NOMO-1 treated with DMSO at 0.1 percent for 48 hours (cell line): ENCODE measurements around the gene MAPK8IP1.

Experiments
- DNase-seq: peaks from one replicate; lab custom pipeline; 2025; ENCODE audit not compliant: unreplicated experiment; lab: John Stamatoyannopoulos, UW

MAPK8IP1 gene

GRCh38 chr11:45859661-45860140 is 25.8 kb upstream of the MAPK8IP1 start:
- no peak for DNase-seq

DNA sequence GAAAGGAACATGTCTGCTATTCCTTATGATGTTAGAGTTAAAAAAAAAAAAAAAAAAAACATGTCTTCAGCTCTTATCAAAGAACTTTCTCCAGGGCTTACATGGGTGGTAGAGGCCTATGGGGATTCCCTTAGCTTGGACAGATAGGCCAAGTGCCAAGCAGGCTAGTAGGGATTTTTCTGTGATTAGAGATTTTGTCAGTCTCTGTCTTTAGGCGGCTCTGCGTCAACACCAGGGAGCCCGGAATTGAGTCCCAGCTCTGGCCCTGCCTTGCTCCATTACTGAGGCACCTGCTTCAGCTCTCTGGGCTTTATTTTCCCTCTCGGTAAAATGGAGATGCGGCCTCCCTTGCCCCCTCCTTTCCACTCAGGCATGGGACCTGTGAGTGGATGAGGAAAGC is 25.1 kb upstream of the MAPK8IP1 start:
- no peak for DNase-seq

GRCh38 chr11:45860764-45861510 is 24.5 kb upstream of the MAPK8IP1 start:
- no peak for DNase-seq

DNA sequence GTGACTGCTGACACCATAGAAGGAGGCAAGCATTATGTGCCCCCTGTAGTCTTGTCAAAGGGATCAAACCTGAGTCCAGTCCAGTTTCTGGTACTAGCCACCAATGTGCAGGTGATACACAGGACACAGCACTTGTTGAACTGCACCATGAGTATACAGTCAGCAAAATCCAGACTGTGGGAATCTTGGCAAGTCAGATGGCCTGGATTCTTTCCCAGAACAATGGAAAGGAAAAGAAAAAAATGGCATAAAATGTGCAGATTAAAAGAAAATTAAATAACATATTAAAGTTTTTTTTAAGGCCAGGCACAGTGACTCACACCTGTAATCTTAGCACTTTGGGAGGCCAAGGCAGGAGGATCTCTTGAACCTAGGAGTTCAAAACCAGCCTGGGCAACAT is 21.4 kb upstream of the MAPK8IP1 start:
- DNase-seq: no peak

DNA sequence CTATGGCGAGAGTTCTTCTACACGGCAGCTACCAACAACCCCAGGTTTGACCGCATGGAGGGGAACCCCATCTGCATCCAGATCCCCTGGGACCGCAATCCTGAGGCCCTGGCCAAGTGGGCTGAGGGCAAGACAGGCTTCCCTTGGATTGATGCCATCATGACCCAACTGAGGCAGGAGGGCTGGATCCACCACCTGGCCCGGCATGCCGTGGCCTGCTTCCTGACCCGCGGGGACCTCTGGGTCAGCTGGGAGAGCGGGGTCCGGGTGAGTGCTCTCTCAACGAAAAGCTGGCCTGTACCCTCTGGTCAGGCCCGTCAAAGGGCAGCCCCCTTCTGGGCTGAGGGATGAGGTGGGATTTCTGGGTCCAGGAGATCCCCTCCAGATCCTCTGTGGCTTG is 15.9 kb upstream of the MAPK8IP1 start:
- DNase-seq: no peak

DNA sequence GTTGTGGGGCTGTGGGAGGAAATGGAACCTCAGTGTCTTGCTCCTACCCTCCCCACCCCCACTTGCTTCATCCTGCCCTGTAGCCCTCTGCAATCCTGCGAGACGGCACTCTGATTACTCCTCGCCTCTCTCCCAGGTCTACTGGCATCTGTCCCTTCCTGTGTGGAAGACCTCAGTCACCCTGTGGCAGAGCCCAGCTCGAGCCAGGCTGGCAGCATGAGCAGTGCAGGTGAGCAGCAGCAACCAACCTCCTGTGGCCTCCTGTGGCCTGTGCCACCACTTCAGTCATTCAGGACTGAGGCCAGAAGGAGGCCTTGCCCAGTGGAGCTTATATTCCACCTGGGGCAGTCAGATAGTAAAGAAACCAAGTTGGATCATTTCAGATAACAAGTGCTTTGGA is 14.7 kb upstream of the MAPK8IP1 start:
- no peak for DNase-seq

DNA sequence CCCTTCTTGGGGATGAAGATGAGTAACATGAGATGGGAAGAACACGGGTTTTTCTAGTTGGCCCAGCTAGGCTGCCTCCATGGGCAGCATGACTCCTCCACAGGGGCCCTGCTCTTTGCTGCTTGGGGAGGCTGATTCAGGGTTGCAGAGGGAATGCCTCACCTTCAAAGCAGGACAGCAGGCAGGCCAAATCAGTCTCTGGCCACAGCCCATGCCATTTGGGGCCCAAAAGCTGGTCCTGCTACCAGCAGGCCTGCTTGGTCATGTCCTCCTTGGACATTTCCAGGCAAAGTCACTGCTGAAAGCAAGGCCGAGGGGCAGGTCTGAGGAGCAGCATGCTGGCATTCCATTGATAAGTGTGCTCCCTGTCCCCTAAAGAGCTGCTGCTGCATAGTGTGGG is 13.8 kb upstream of the MAPK8IP1 start:
- DNase-seq: no peak

DNA sequence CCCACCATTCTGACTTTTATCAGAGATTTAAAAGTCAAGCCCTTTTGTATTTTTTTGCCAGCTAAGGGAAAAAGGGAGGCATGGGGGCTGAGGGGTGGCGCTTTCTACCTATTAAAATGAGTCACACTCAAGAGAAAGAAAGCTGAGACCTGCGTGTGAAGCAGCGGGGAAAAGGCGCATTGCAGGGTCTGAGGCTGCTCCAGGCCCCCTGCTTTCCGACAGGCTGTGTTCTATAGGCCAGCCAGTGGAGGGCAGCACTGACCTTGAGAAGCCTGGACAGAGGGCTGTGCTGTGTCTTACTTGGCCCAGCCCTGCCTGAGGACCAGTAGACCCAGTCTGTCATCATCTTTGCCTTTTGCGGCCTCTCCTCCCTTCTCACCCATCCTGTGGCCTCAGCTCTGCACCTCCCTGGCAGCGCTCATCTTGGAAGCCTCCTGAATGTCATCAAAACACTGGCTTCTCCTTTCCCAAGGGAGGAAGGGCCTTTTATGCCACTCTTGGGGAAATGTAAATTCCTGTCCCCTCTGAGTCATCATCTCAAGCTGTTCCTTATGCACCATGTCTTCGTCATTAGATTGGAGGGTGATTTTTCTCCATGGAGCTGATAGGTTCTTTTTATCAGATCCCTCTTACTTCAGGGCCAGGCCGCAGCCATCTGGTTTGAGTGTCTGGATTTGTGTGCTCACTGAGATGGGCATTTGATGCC is 12.6 kb upstream of the MAPK8IP1 start:
- DNase-seq: peak; percentile 41

DNA sequence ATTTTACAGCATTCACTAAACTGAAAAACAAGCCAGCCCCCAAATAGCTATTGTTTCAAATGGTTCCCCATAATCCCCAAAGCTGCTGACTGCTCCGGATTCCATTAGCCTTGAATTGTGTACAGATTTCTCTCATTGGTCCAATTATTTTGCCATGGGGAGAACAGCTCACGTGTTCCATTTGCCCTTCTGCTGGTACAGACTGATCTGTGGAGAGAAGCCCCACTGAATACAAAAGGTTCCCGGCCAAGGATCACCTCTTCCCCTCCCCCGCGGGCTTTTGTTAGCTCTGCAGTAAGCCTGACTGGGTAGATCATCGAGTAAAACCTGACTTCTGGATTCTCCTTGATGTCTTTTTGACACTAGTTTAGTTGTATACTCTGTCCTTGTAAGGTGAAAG is 9.1 kb upstream of the MAPK8IP1 start:
- DNase-seq: no peak

DNA sequence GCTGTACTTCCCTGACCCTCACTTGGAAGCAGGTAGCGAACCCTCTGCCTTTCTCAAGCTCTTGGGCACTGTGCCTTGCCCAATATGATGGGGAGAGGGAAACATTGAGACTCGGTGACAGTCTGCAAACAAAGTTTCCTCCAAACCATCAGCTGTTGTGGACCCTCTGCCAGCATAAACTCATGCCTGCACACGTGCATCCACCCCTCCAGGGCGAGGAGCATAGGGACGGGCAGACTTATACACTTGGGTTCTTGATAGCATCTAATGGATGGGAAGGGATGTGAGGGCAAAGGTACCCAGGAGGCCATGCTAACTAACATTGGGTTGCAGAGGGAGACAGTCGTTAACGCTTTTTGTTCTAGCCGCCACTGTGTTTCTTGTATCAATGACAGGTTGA is 8.2 kb upstream of the MAPK8IP1 start:
- no peak for DNase-seq

DNA sequence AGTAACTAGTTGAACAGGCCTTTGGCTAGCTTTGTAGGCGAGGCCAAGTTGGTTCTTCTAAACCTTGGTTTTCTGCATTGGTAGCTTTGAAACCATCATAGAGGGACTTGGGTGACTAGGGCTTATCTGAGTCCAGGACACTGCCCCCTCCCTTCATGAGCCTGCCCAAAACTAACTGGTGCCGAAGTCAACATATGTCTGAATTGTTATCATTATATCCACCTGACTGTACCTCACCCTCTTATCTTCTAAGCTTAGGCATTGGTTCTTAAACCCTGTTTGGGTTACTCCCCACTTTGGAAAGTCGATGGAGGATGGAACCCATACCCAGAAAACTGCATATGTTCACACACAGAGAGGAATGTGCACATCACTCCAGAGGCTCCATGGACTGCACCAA is 7.6 kb upstream of the MAPK8IP1 start:
- DNase-seq: no peak

GRCh38 chr11:45879803-45880686 is 5.4 kb upstream of the MAPK8IP1 start:
- DNase-seq: peak; percentile 81

- DNase-seq: no peak
Observed at GRCh38 chr11:45880772-45881570, 4.5 kb upstream of the MAPK8IP1 start.

DNA sequence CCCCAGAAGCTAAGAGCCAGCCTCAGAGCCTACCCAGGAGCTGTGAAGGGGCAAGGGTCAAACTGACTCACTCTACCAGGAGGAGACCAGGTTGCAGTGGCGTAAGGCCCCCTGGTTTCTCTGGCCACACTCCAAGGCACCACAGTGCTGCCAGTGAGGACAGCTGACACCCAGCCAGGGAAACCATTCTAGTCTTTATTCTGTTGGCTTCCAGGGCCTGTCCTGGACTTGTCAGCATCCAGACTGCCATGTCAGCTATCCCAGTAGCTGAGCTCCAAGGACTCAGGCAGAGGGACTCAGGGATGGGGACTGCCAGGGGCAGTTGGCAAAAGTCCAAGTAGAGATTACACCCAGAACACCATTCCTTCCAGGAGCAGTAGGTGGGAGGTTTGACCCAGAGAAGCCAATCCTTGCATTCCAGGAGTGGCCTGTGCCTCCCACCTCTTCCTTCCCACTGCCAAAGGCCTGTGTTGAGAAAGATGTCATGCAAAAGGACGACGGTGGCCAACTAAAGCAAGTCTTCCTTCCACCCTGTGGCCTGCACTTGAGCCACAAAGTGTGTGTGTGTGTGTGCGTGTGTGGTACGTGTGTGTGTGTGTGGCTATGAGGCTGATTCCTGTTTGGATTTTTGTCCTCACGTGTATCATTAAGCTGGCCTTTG is 3.6 kb upstream of the MAPK8IP1 start:
- no peak for DNase-seq

DNA sequence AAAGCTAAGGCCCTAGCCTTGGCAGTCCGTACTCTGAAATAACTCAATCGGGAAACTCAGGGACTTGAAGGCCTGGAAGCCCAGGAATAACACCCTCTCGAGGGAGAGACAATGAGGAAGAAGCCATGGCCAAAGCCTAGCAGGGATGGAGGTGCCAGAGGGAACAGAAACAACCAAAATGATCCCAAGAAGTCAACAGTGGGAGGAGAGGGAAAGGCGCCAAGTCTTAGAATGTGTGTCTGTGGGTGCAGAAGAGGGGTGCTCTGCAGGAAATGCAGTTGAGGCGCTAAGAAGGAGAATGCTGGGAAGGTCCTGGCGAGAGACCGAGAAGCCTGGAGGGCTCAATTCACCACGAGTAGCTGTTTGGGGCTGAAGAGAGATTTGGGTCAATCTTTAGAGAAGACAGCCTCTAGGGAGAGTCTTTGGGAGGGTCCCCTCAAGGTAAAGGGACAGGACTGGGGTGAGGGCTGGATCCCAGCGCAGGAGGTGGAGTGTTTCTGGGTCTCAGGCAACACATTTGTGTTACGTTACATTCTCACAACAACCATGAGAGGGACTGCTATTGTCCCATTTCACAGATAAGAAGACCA is 760 bp upstream of the MAPK8IP1 start:
- no peak for DNase-seq

- no peak for DNase-seq
Observed at GRCh38 chr11:45885921-45886721, 670 bp downstream of the MAPK8IP1 start.

- no peak for DNase-seq
Observed at GRCh38 chr11:45886816-45887520, 1.5 kb downstream of the MAPK8IP1 start.

GRCh38 chr11:45887587-45887986 is 2.1 kb downstream of the MAPK8IP1 start:
- no peak for DNase-seq
